CD4-positive, alpha-beta T cell treated with Interleukin-4 for 1 hour (primary cell): ENCODE data around the gene CFAP73.
A peak's percentile ranks its signal among the peaks of the same experiment; 100 is the strongest.
"Not testable (repeated sequence)": the region's sequence is repeated elsewhere in the genome, so short reads cannot be mapped to it uniquely, and the experiment has no call there.

Experiments used
- DNase-seq, 2 donors: peaks; one replicate each; pipeline ENCODE4 v3.0.0-alpha.2; 2020 to 2022

The CFAP73 gene

GRCh38 chr12:113149361-113150150 is at the start of gene CFAP73:
CFAP73 (plus strand) TSS chr12:113149724; CDS start chr12:113149858, 134 bp downstream.
- DNase-seq: no peak

- no peak for DNase-seq
These were observed 49.8 kb upstream of the CFAP73 start for GRCh38 chr12:113099764-113100163.

- no peak for DNase-seq
These were observed 47.8 kb upstream of the CFAP73 start for GRCh38 chr12:113101751-113102150.

DNA sequence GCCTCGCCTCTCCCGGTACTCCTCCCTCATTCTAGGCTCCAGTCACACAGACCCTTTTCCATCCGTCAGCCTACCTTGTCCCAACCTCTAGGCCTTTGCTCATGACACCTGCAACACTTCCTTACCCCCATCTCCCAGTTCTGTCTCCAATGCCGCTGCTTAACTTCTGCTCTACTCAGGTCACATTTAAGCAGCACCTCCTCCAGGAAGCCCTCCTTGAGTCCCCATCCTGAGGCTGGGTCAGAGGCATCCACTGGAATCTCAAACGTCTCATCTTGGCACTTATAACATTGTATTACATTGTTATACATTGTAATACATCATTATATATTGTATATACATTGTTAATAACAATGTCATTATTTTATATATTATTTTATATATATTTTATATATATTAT is 46.7 kb upstream of the CFAP73 start:
- no peak for DNase-seq

GRCh38 chr12:113103756-113104450 is 45.6 kb upstream of the CFAP73 start:
- DNase-seq: peak; percentile 68 to 73

GRCh38 chr12:113104953-113105510 is 44.5 kb upstream of the CFAP73 start:
- no peak for DNase-seq

- no peak for DNase-seq
These were observed 43.8 kb upstream of the CFAP73 start for GRCh38 chr12:113105606-113106271.

- DNase-seq: no peak
These were observed 43.2 kb upstream of the CFAP73 start for GRCh38 chr12:113106361-113106760.

- DNase-seq: no peak
These were observed 41.2 kb upstream of the CFAP73 start for GRCh38 chr12:113108308-113108707.

DNA sequence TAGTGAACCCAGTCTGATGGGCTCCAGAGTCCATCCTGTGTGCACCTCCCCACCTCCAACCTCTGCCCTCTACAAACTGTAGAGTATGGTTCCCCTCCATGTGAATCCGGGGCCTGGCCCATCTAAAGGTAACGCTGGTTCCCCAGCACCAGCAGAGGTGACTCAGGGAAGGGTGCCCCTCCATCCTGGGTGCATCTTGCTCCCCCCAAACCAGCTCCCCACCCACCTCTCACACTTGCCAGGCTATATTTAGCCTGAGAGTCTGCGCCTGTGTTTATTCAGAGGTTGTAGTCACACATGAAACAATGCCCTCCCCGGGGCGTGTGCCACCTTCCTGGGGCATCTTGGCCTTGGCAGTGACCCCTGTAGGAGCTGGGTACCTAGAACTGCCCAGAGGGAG is 40.2 kb upstream of the CFAP73 start:
- no peak for DNase-seq

DNA sequence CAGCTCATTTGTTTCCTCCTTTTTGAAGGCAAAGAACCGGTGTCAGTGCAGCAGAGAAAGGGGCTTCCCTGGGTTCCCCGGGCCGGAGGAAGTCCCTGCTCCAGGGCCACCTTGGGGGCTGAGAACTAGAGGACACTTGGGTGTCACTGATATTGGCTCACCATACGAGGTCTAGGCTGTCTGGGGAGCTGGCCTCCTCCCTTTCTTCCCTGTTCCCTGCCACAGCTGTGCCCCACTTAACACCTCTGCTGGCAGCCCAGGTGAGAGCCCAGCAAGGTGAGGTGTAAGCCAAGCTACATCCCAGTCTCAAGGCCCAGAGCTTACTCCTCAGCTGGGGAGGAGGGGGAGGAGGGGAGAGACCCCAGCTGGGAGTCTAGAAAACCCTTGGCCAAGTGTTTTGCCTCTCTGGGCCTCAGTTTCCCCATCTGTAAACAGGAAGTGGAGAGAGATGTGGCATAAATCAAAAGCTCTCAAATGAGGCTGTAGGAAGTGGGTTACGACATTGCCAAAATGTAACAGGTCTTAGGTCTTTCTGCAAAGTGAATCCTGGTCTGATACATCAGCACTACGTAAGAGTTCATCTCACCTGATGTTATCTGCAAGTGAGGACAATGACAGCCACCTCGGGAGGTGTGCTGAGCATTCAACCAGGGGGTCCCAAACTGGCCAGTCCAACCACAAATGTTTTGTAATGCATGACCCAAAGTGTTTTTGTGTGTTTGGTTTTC is 39.5 kb upstream of the CFAP73 start:
- DNase-seq: no peak

GRCh38 chr12:113111247-113111646 is 38.3 kb upstream of the CFAP73 start:
- DNase-seq: no peak

DNA sequence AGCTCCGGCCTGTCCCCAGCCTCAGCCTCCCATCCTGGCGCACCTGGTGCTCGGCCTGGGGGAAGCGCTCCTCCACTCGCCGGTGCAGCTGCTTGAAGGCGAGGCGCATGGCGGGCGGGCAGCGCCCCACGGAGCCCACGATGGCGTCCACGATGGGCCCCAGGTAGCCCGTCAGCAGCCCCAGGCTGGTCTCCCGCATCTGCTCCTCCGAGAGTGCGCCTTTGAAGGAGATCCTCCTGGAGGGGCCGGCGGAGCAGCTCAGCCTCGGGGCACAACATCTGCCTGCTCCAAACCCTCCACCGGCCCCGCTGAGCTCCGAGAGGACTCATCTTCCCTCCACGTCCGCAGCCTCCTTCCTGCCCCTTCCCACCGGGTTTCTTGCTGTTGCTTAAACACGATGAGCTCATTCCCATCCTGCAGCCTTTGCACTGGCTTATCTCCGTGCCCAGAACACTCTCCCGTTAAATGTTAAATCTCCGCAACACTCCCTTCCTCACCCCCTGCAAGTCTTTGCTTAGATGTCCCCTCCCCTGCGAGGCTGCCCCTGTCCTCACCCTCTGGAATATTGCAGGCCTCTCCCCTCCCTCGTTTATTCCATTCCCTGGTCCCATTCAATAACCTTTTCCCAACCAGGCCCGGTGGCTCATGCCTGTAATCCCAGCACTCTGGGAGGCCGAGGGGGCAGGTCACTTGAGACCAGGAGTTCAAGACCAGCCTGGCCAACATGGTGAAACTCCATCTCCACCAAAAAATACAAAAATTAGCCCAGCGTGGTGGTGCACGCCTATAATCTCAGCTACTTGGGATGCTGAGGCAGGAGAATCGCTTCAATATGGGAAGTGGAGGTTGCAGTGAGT is 37.3 kb upstream of the CFAP73 start:
- DNase-seq: no peak

- no peak for DNase-seq
These were observed 36.1 kb upstream of the CFAP73 start for GRCh38 chr12:113113397-113113796.

GRCh38 chr12:113114447-113115178 is 34.9 kb upstream of the CFAP73 start:
- DNase-seq: no peak

DNA sequence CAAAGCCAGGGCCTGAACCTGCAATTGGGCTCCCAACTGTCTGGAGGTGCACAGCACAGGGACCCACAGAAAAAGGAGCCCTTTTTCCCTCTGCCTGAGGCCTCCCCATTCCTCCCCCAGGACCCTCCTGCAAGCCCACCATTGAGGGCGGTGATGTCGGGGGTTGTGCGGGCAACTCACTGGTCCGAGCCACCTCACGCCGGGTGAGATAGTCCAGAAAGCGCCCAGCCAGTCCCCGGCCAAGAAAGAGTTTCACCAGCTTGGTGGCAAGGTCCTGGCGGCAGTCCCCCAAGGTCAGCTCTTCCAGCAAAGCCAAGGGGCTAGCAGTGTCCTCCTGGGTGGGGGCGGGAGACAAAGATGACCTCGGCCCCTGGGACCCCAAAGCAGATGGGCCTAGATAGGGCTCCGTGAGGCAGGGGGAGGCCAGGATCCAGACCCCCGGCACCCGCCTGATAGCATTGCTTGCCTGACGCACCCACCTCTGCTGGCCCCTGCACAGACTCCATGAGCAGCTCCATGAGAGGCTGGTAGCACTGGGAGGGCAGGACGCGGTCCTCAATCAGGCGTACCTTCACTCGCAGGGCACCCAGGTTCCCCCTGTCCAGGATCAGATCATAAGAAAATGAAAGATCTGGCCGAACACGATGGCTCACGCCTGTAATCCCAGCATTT is 33.9 kb upstream of the CFAP73 start:
- no peak for DNase-seq

- DNase-seq: no peak
These were observed 32.6 kb upstream of the CFAP73 start for GRCh38 chr12:113116875-113117274.

- DNase-seq: not testable (repeated sequence)
These were observed 31.8 kb upstream of the CFAP73 start for GRCh38 chr12:113117684-113118083.

GRCh38 chr12:113118142-113118541 is 31.4 kb upstream of the CFAP73 start:
- DNase-seq: no peak

- DNase-seq: no peak
These were observed 29.4 kb upstream of the CFAP73 start for GRCh38 chr12:113119980-113120669.
